H1 (cell line): ENCODE results near the gene CTSS. TPM values are rescaled to one million over a fixed set of nuclear protein-coding genes. Genes with fewer than 3 reads are reported as not detected.
A peak's percentile ranks its signal among the peaks of the same experiment; 100 is the strongest.

Source experiments
- CTCF ChIA-PET: fragments of 300-600 bp; sonication (Branson Sonifier 250); formaldehyde crosslinking; loops from one replicate; lab custom pipeline; 2021; ENCODE audit not compliant: partially characterized antibody; lab: Charles Lee
- POLR2A ChIA-PET: fragments of 300-600 bp; sonication (Branson Sonifier 250); formaldehyde crosslinking; loops from one replicate; lab custom pipeline; 2021; ENCODE audit warnings: inconsistent platforms; ENCODE audit not compliant: partially characterized antibody; lab: Charles Lee
- DNase-seq, 2 experiments: peaks; one replicate each; pipeline versions ENCODE4 v3.0.0 to v3.0.0-alpha.2; 2010 to 2022; ENCODE audit warnings: low spot score in 2 of 2, low read depth in 1 of 2, mixed read lengths in 1 of 2
- FAIRE-seq: peaks from 2 replicates; lab custom pipeline; 2011; peaks lifted over from hg19 to GRCh38; lab: Jason Lieb, UNC
- H2AFZ ChIP-seq: 2 replicates; pipeline ENCODE4 v1.8.1; 2012; ENCODE audit warnings: low read length, inconsistent platforms
- H2AK5ac ChIP-seq: 2 replicates; pipeline ENCODE4 v1.6.1; 2013; ENCODE audit warnings: low read depth, low read length
- H2BK120ac ChIP-seq: replicated peaks from 2 replicates; pipeline ENCODE3; 2013; ENCODE audit warnings: low read depth, low read length, inconsistent platforms
- H2BK12ac ChIP-seq: 2 replicates; pipeline ENCODE4 v1.6.1; 2013; ENCODE audit warnings: low read depth, low read length
- H2BK15ac ChIP-seq: 2 replicates; pipeline ENCODE4 v1.6.1; 2013; ENCODE audit warnings: low read length
- H2BK20ac ChIP-seq: 2 replicates; pipeline ENCODE4 v1.6.1; 2013; ENCODE audit warnings: low read length
- H2BK5ac ChIP-seq: 2 replicates; pipeline ENCODE4 v1.6.1; 2013; ENCODE audit warnings: low read depth, low read length
- H3K14ac ChIP-seq: 2 replicates; pipeline ENCODE4 v1.6.1; 2013; ENCODE audit warnings: inconsistent platforms; ENCODE audit not compliant: insufficient read length
- H3K18ac ChIP-seq: 2 replicates; pipeline ENCODE4 v1.6.1; 2013; ENCODE audit warnings: low read length; ENCODE audit errors: extremely low read depth
- H3K23ac ChIP-seq: 2 replicates; pipeline ENCODE4 v1.6.1; 2013; ENCODE audit warnings: inconsistent platforms; ENCODE audit not compliant: insufficient read length
- H3K23me2 ChIP-seq: 2 replicates; pipeline ENCODE4 v1.6.1; 2013; ENCODE audit warnings: low read depth, low read length
- H3K27ac ChIP-seq: 2 replicates; pipeline ENCODE4 v1.6.1; 2011; ENCODE audit warnings: low read depth, low read length, inconsistent platforms
- H3K27me3 ChIP-seq, 4 experiments: replicated peaks in 1 of 4; 1 replicate in 1 of 4; 2 replicates in 3 of 4; pipeline versions ENCODE4 v1.6.1 to v1.8.1; 2011 to 2013; ENCODE audit warnings: low read length in 3 of 4, mild to moderate bottlenecking in 3 of 4, inconsistent platforms in 2 of 4, mixed read lengths in 2 of 4, moderate library complexity in 1 of 4; ENCODE audit not compliant: control insufficient read depth in 3 of 4, insufficient read depth in 3 of 4; ENCODE audit errors: extremely low read depth in 1 of 4
- H3K36me3 ChIP-seq, 4 experiments: 2 replicates each; pipeline versions ENCODE4 v1.6.1 to v1.8.1; 2011 to 2013; ENCODE audit warnings: mild to moderate bottlenecking in 4 of 4, low read length in 3 of 4, moderate library complexity in 2 of 4, control low read depth in 1 of 4, inconsistent platforms in 1 of 4; ENCODE audit not compliant: insufficient read depth in 4 of 4, control insufficient read depth in 2 of 4
- H3K4ac ChIP-seq: replicated peaks from 2 replicates; pipeline ENCODE3; 2013; ENCODE audit warnings: low read length, low read depth, mixed read lengths, inconsistent platforms; ENCODE audit not compliant: insufficient read length
- H3K4me1 ChIP-seq, 4 experiments: replicated peaks in 1 of 4; 1 replicate in 1 of 4; 2 replicates in 3 of 4; pipeline versions ENCODE4 v1.6.1 to v1.8.1; 2011 to 2013; ENCODE audit warnings: low read length in 3 of 4, inconsistent platforms in 2 of 4, mixed read lengths in 1 of 4; ENCODE audit not compliant: insufficient read depth in 4 of 4, control insufficient read depth in 3 of 4
- H3K4me2 ChIP-seq, 2 experiments: 2 replicates each; pipeline versions ENCODE4 v1.6.1 to v1.8.1; 2011 to 2013; ENCODE audit warnings: low read depth in 2 of 2, low read length in 2 of 2, control low read depth in 1 of 2, inconsistent platforms in 1 of 2, mild to moderate bottlenecking in 1 of 2; ENCODE audit not compliant: insufficient read depth in 1 of 2
- H3K4me3 ChIP-seq, 4 experiments: fragments of 200-600, 300-600 bp in 1 of 4; sonication (generic), shearing (Covaris generic), sonication (Bioruptor Twin) in 1 of 4; 2 replicates each; pipeline versions ENCODE4 v1.5.1 to v1.8.1; 2011 to 2016; ENCODE audit warnings: low read length in 4 of 4, low read depth in 3 of 4, control low read depth in 2 of 4, inconsistent platforms in 2 of 4, mild to moderate bottlenecking in 2 of 4, mixed read lengths in 1 of 4, moderate library complexity in 1 of 4; ENCODE audit not compliant: insufficient read depth in 2 of 4; ENCODE audit errors: extremely low read depth in 1 of 4
- H3K56ac ChIP-seq: replicated peaks from 2 replicates; pipeline ENCODE3; 2013; ENCODE audit warnings: low read depth, mild to moderate bottlenecking, mixed read lengths, low read length, inconsistent platforms; ENCODE audit not compliant: insufficient read length
- H3K79me1 ChIP-seq: 2 replicates; pipeline ENCODE4 v1.6.1; 2013; ENCODE audit warnings: low read depth, low read length, control low read depth
- H3K79me2 ChIP-seq, 2 experiments: 2 replicates each; pipeline versions ENCODE4 v1.6.1 to v1.8.1; 2012 to 2013; ENCODE audit warnings: low read length in 2 of 2, mild to moderate bottlenecking in 2 of 2, inconsistent platforms in 1 of 2; ENCODE audit not compliant: insufficient read depth in 2 of 2, control insufficient read depth in 1 of 2
- H3K9ac ChIP-seq, 4 experiments: replicated peaks in 1 of 4; 1 replicate in 1 of 4; 2 replicates in 3 of 4; pipeline versions ENCODE4 v1.6.1 to v1.8.1; 2011 to 2013; ENCODE audit warnings: low read depth in 3 of 4, low read length in 3 of 4, control low read depth in 2 of 4, mild to moderate bottlenecking in 2 of 4, moderate library complexity in 2 of 4, inconsistent platforms in 1 of 4; ENCODE audit errors: extremely low read depth in 1 of 4
- H3K9me3 ChIP-seq, 2 experiments: 2 replicates each; pipeline versions ENCODE4 v1.6.1 to v1.8.1; 2012 to 2013; ENCODE audit warnings: mild to moderate bottlenecking in 2 of 2, moderate library complexity in 2 of 2, control low read depth in 1 of 2, inconsistent platforms in 1 of 2, low read depth in 1 of 2, low read length in 1 of 2, mixed read lengths in 1 of 2; ENCODE audit not compliant: insufficient read depth in 2 of 2
- H4K20me1 ChIP-seq, 2 experiments: replicated peaks in 1 of 2; 2 replicates each; pipeline versions ENCODE3 to v1.8.1; 2011 to 2013; ENCODE audit warnings: inconsistent platforms in 2 of 2, low read length in 2 of 2, mild to moderate bottlenecking in 1 of 2; ENCODE audit not compliant: insufficient read depth in 2 of 2, control insufficient read depth in 1 of 2
- H4K5ac ChIP-seq: 2 replicates; pipeline ENCODE4 v1.6.1; 2013; ENCODE audit warnings: low read length, low read depth, mixed read lengths, inconsistent platforms; ENCODE audit not compliant: insufficient read length
- H4K8ac ChIP-seq: 2 replicates; pipeline ENCODE4 v1.8.0; 2013; ENCODE audit warnings: mild to moderate bottlenecking, moderate library complexity, low read length, inconsistent platforms; ENCODE audit not compliant: insufficient read depth; ENCODE audit errors: extremely low read depth
- H4K91ac ChIP-seq: replicated peaks from 2 replicates; pipeline ENCODE3; 2013; ENCODE audit warnings: low read length, mixed read lengths, inconsistent platforms; ENCODE audit not compliant: insufficient read length
- CBX5 ChIP-seq: fragments of 300-800, 300-1000 bp; sonication (generic); IDR thresholded peaks from 2 replicates; pipeline ENCODE4 v1.7.1; 2016; ENCODE audit warnings: antibody characterized with exemption, low read length, low read depth
- EP300 ChIP-seq, 2 experiments: IDR thresholded peaks; 1 replicate in 1 of 2; 2 replicates in 1 of 2; pipeline ENCODE4 v1.6.1; 2011 to 2012; ENCODE audit warnings: low read depth in 2 of 2, low read length in 2 of 2, mild to moderate bottlenecking in 2 of 2, borderline replicate concordance in 1 of 2, inconsistent platforms in 1 of 2, moderate library complexity in 1 of 2
- HDAC2 ChIP-seq, 2 experiments: fragments of 300-600 bp in 1 of 2; sonication (generic) in 1 of 2; IDR thresholded peaks; 2 replicates each; pipeline ENCODE4 v1.6.1; 2011 to 2012; ENCODE audit warnings: low read depth in 2 of 2, low read length in 2 of 2, mild to moderate bottlenecking in 2 of 2, moderate library complexity in 2 of 2, borderline replicate concordance in 1 of 2, inconsistent platforms in 1 of 2
- HDAC6 ChIP-seq: IDR thresholded peaks from one replicate; pipeline ENCODE4 v1.7.1; 2012; ENCODE audit warnings: low read depth, mild to moderate bottlenecking, inconsistent platforms, low read length, moderate library complexity
- NRF1 ChIP-seq: IDR thresholded peaks from 2 replicates; pipeline ENCODE4 v1.6.1; 2011; ENCODE audit warnings: mild to moderate bottlenecking, low read depth, low read length, improper control_type of control experiment
- RNF2 ChIP-seq: fragments of 200-900, 300-1000 bp; sonication (generic); IDR thresholded peaks from 2 replicates; pipeline ENCODE4 v1.7.1; 2016; ENCODE audit warnings: borderline replicate concordance, low read depth, mild to moderate bottlenecking, antibody characterized with exemption, low read length; ENCODE audit not compliant: poor library complexity, severe bottlenecking; ENCODE audit errors: missing control alignments
- RXRA ChIP-seq: IDR thresholded peaks from 2 replicates; pipeline ENCODE4 v1.6.1; 2011; ENCODE audit warnings: low read depth, mild to moderate bottlenecking, low read length, moderate library complexity; ENCODE audit not compliant: insufficient read depth
- SUZ12 ChIP-seq: fragments of 200-600 bp; sonication (generic); IDR thresholded peaks from 2 replicates; pipeline ENCODE4 v1.6.1; 2012; ENCODE audit warnings: mild to moderate bottlenecking, inconsistent platforms, low read length, moderate library complexity, mixed read lengths
- WGBS, 2 experiments: shearing (Covaris generic) in 1 of 2; methylation state at CpG; one replicate each; pipeline versions ENCODE4 v1.1.6 to v1.1.7; 2013 to 2015; ENCODE audit warnings: low lambda C conversion rate in 2 of 2, mixed read lengths in 2 of 2, inconsistent platforms in 1 of 2, low coverage in 1 of 2, missing lambda C conversion rate in 1 of 2; ENCODE audit not compliant: insufficient replicate concordance in 2 of 2, insufficient coverage in 1 of 2, insufficient read length in 1 of 2; ENCODE audit errors: extremely low coverage in 1 of 2, missing lambda C conversion rate in 1 of 2; 5-methylcytosine and 5-hydroxymethylcytosine counted together
- polyA plus RNA-seq, 7 experiments: library from polyadenylated mRNA; depleted of rRNA in 3 of 7; stranded (reverse) in 5 of 7; unstranded in 2 of 7; fragments of >200 nt in 5 of 7; fragments of 200-250 nt in 2 of 7; gene quantifications; 1 replicate in 5 of 7; 2 replicates in 1 of 7; 4 replicates in 1 of 7; pipeline versions ENCODE4 v1.2.1 to v1.2.3, GENCODE V29; 2011 to 2013; ENCODE audit warnings: missing spikeins in 2 of 7, mixed read lengths in 2 of 7
- total RNA-seq: library from RNA; stranded (reverse); fragmentation: NEBNext Ultra II Directional; extraction: Animal tissue kit (Norgen Biotek cat#: 25700); gene quantifications from 2 replicates; pipeline ENCODE4 v1.2.1, GENCODE V29; 2021
- TF ChIP-seq, protein P1 (sequence below): IDR thresholded peaks from 2 replicates; pipeline ENCODE4 v1.6.1; 2012; ENCODE audit warnings: low read length, inconsistent platforms
- TF ChIP-seq, protein P2 (sequence below): IDR thresholded peaks from 2 replicates; pipeline ENCODE4 v1.6.1; 2011; ENCODE audit warnings: low read depth, mild to moderate bottlenecking, low read length; ENCODE audit not compliant: insufficient read depth

Gene CTSS
- total and polyA plus RNA-seq, 2 of the 8 experiments (the other 6 are each of a cell fraction or from before 2014, with no cell fraction given): not detected

DNA sequence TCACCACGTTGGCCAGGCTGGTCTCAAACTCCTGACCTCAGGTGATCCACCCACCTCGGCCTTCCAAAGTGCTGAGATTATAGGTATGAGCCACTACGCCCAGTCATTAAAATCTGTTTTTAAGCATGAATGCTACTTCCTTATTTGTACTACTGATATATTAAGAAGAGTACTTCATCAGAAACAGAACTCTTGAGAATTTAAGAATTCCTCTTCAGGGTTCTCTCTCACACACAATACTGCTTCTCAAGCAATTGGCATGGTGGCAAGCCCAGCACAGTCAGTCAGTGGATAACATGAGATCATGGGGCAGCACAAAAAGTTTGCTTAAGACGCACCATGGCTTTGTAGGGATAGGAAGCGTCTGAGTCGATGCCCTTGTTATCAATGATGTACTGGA lies 14.1 kb downstream of the CTSS start:
- DNase-seq: no peak
- POLR2A ChIA-PET: interaction anchor here (0.9 kb wide), 1 partner anchor 16 kb away, joined by 3 read pairs; no protein-coding TSS in a partner anchor
- no peak for TF ChIP-seq NRF1
- TF ChIP-seq HDAC2 (IDR thresholded peaks at IDR 0.05; ENCODE audit: borderline replicate concordance in 1 of 2, low read depth in 2 of 2, low read length in 2 of 2): no peak
- no peak for TF ChIP-seq EP300 (IDR thresholded peaks at IDR 0.05; ENCODE audit: borderline replicate concordance in 1 of 2, low read depth in 2 of 2, low read length in 2 of 2)
- no peak for TF ChIP-seq HDAC6
- TF ChIP-seq, protein P1, sequence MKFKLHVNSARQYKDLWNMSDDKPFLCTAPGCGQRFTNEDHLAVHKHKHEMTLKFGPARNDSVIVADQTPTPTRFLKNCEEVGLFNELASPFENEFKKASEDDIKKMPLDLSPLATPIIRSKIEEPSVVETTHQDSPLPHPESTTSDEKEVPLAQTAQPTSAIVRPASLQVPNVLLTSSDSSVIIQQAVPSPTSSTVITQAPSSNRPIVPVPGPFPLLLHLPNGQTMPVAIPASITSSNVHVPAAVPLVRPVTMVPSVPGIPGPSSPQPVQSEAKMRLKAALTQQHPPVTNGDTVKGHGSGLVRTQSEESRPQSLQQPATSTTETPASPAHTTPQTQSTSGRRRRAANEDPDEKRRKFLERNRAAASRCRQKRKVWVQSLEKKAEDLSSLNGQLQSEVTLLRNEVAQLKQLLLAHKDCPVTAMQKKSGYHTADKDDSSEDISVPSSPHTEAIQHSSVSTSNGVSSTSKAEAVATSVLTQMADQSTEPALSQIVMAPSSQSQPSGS: no peak
- no peak for TF ChIP-seq RNF2
- TF ChIP-seq, protein P2, sequence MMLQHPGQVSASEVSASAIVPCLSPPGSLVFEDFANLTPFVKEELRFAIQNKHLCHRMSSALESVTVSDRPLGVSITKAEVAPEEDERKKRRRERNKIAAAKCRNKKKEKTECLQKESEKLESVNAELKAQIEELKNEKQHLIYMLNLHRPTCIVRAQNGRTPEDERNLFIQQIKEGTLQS: no peak
- no peak for TF ChIP-seq RXRA
- no peak for TF ChIP-seq CBX5
- TF ChIP-seq SUZ12: no peak

More for the DNA sequence above, 14.1 kb downstream of the CTSS start:
- H3K79me1 ChIP-seq: no peaks in the 10 kb centered on the region
- no peak overlapping the region for H2BK15ac ChIP-seq
- H3K4me2 ChIP-seq: no peak overlapping the region
- CTCF ChIA-PET: interaction anchor here (1.1 kb wide), 1 partner anchor 10 kb away, joined by 3 read pairs; no protein-coding TSS in a partner anchor
- no peaks in the 10 kb centered on the region for H3K9me3 ChIP-seq
- WGBS, 2 experiments: 92% methylated on average over 6 of the region's 6 CpGs; no CpG with 5 or more reads in 1 of the 2 experiments
- no peak for FAIRE-seq
- no peaks in the 10 kb centered on the region for H3K27me3 ChIP-seq
- H3K14ac ChIP-seq: no peak overlapping the region
- no peak overlapping the region for H3K9ac ChIP-seq
- H3K36me3 ChIP-seq: no peaks in the 10 kb centered on the region
- no peak overlapping the region for H4K91ac ChIP-seq
- no peak overlapping the region for H4K5ac ChIP-seq
- H2BK20ac ChIP-seq: no peak overlapping the region
- no peaks in the 10 kb centered on the region for H3K79me2 ChIP-seq
- H4K20me1 ChIP-seq: no peaks in the 10 kb centered on the region
- H4K8ac ChIP-seq: no peak overlapping the region
- no peak overlapping the region for H2BK5ac ChIP-seq
- no peak overlapping the region for H3K23ac ChIP-seq
- no peak overlapping the region for H3K4me3 ChIP-seq
- no peak overlapping the region for H2AK5ac ChIP-seq
- H3K56ac ChIP-seq: no peak overlapping the region
- H2BK120ac ChIP-seq: no peak overlapping the region
- H3K23me2 ChIP-seq: no peaks in the 10 kb centered on the region
- no peak overlapping the region for H2BK12ac ChIP-seq
- no peak overlapping the region for H3K27ac ChIP-seq
- H2AFZ ChIP-seq: 0 out of 2 replicates have a peak overlapping the region, but pooled peaks have one; percentile 4
- no peak overlapping the region for H3K4ac ChIP-seq
- no peak overlapping the region for H3K18ac ChIP-seq
- H3K4me1 ChIP-seq: no peaks in the 10 kb centered on the region
